OCI-LY7 (cell line): ENCODE results near the gene FGF11. TPM values are rescaled to one million over a fixed set of nuclear protein-coding genes. Genes with fewer than 3 reads are reported as not detected.

ENCODE experiments used
- BruUV-seq: library from RNA; stranded (reverse); fragments of 400-500 nt; replicated peaks from 2 replicates; lab custom pipeline; 2021; lab: Mats Ljungman, UMichigan
- CTCF ChIA-PET: fragments of 300-600 bp; sonication (Branson Sonifier 250); formaldehyde crosslinking; loops from one replicate; lab custom pipeline; 2022; ENCODE audit warnings: antibody characterized with exemption; ENCODE audit not compliant: unreplicated experiment; lab: Charles Lee
- POLR2A ChIA-PET: fragments of 300-600 bp; sonication (Branson Sonifier 250); formaldehyde crosslinking; loops from one replicate; lab custom pipeline; 2022; ENCODE audit warnings: antibody characterized with exemption; lab: Charles Lee
- DNase-seq: peaks from one replicate; pipeline ENCODE4 v3.0.0-alpha.2; 2015; ENCODE audit warnings: low spot score
- H2AFZ ChIP-seq: fragments of 200-600 bp; sonication (generic), shearing (Covaris generic); 2 replicates; pipeline ENCODE4 v1.6.1; 2014; ENCODE audit warnings: mild to moderate bottlenecking, antibody characterized with exemption, low read length, moderate library complexity
- H3K27ac ChIP-seq: fragments of 200-600 bp; sonication (generic); 2 replicates; pipeline ENCODE4 v1.5.1; 2014; ENCODE audit warnings: mixed run types, low read depth, mild to moderate bottlenecking, moderate library complexity, low read length, inconsistent platforms; ENCODE audit not compliant: poor library complexity, severe bottlenecking
- H3K36me3 ChIP-seq: fragments of 200-600 bp; sonication (generic); 2 replicates; pipeline ENCODE4 v1.6.1; 2014; ENCODE audit warnings: mild to moderate bottlenecking, antibody characterized with exemption, low read length, moderate library complexity, mixed read lengths; ENCODE audit not compliant: insufficient read depth
- H3K4me1 ChIP-seq: fragments of 200-600 bp; sonication (generic); 2 replicates; pipeline ENCODE4 v1.5.1; 2014; ENCODE audit warnings: mild to moderate bottlenecking, low read length; ENCODE audit not compliant: insufficient read depth, poor library complexity, severe bottlenecking
- H3K4me2 ChIP-seq: fragments of 200-600 bp; sonication (generic); 2 replicates; pipeline ENCODE4 v1.6.1; 2014; ENCODE audit warnings: mild to moderate bottlenecking, low read length
- H3K4me3 ChIP-seq: fragments of 200-600 bp; sonication (generic); 2 replicates; pipeline ENCODE4 v1.5.1; 2014; ENCODE audit warnings: mild to moderate bottlenecking, low read depth, low read length; ENCODE audit not compliant: poor library complexity, severe bottlenecking
- H3K79me2 ChIP-seq: fragments of 200-600 bp; sonication (generic); 2 replicates; pipeline ENCODE4 v1.6.1; 2016; ENCODE audit warnings: low read depth, mild to moderate bottlenecking, low read length, moderate library complexity, mixed read lengths; ENCODE audit not compliant: insufficient read depth
- H3K9me2 ChIP-seq: fragments of 200-600 bp; sonication (generic); 2 replicates; pipeline ENCODE4 v1.6.1; 2016; ENCODE audit warnings: mild to moderate bottlenecking, low read length, mixed read lengths; ENCODE audit not compliant: insufficient read depth
- H3K9me3 ChIP-seq: fragments of 200-600 bp; sonication (generic); 2 replicates; pipeline ENCODE4 v1.6.1; 2014; ENCODE audit warnings: mild to moderate bottlenecking, mixed run types, low read length, mixed read lengths
- H4K20me1 ChIP-seq: fragments of 200-600 bp; sonication (generic); 2 replicates; pipeline ENCODE4 v1.6.1; 2014; ENCODE audit warnings: mild to moderate bottlenecking, antibody characterized with exemption, low read length, moderate library complexity, mixed read lengths; ENCODE audit not compliant: insufficient read depth
- CTCF ChIP-seq: fragments of 200-600 bp; sonication (generic); conservative IDR thresholded peaks from 2 replicates; pipeline ENCODE4 v1.5.1; 2014; ENCODE audit warnings: mild to moderate bottlenecking, antibody characterized with exemption, low read length, moderate library complexity, mixed read lengths
- EZH2phosphoT487 ChIP-seq: fragments of 200-600 bp; sonication (generic); IDR thresholded peaks from 2 replicates; pipeline ENCODE4 v1.6.1; 2018; ENCODE audit warnings: low read depth, borderline replicate concordance, mild to moderate bottlenecking, mixed run types, antibody characterized with exemption, low read length, moderate library complexity, mixed read lengths
- intact Hi-C: fragments of 100-400 bp; cut with micrococcal nuclease; formaldehyde crosslinking; loops from one replicate; pipeline ENCODE4 v1.10.0; 2022; ENCODE audit not compliant: unreplicated experiment
- total RNA-seq, 2 experiments: library from RNA; depleted of rRNA in 1 of 2; stranded (reverse); fragments of >200 nt in 1 of 2; shearing (Covaris generic) in 1 of 2; gene quantifications; 2 replicates each; pipeline ENCODE4 v1.2.3, GENCODE V29; 2014 to 2022

FGF11 gene
- total RNA-seq, 2 experiments from 2014 or later = 1.3 to 11.0 TPM

- ChIA-PET CTCF (interaction anchor here (0.6 kb wide), 1 partner anchor 110 kb away, joined by 4 read pairs; no protein-coding TSS in a partner anchor), POLR2A (no interaction called here)
- TF ChIP-seq CTCF (no peak), EZH2phosphoT487 (no peak)
- Histone ChIP-seq H3K9me3 (no peaks in the 10 kb centered on the region), H3K4me2 (no peak within 1 kb of the TSS), H3K4me3 (no peak within 1 kb of the TSS), H3K27ac (no peak within 1 kb of the TSS), H3K36me3 (no peaks in the 10 kb centered on the region), H3K9me2 (no peaks in the 10 kb centered on the region), H3K79me2 (no peaks in the 10 kb centered on the region), H3K4me1 (no peaks in the 10 kb centered on the region), H4K20me1 (no peaks in the 10 kb centered on the region), H2AFZ (no peak within 1 kb of the TSS)
- no TSS peak for BruUV-seq
- DNase-seq = no peak
- intact Hi-C loops = no loop called here
These were observed 14.0 kb upstream of the FGF11 start, which contains the start of gene SPEM2 for GRCh38 chr17:7425316-7425715. SPEM2 (plus strand) TSS chr17:7425616; CDS start chr17:7425689, 73 bp downstream.

GRCh38 chr17:7425756-7426155 is 13.6 kb upstream of the FGF11 start:
- Histone ChIP-seq H3K4me3 (no peak overlapping the region), H3K9me2 (no peaks in the 10 kb centered on the region), H3K4me1 (no peaks in the 10 kb centered on the region), H3K27ac (no peak overlapping the region), H2AFZ (no peak overlapping the region), H4K20me1 (no peaks in the 10 kb centered on the region), H3K9me3 (no peaks in the 10 kb centered on the region), H3K4me2 (no peak overlapping the region), H3K79me2 (no peaks in the 10 kb centered on the region), H3K36me3 (no peaks in the 10 kb centered on the region)
- no peak for TF ChIP-seq EZH2phosphoT487
- TF ChIP-seq CTCF = no peak
- BruUV-seq = no TSS peak
- no peak for DNase-seq
- ChIA-PET CTCF (no interaction called here), POLR2A (no interaction called here)
- intact Hi-C loops = no loop called here

- Histone ChIP-seq H3K9me3 (no peaks in the 10 kb centered on the region), H3K4me1 (no peaks in the 10 kb centered on the region), H3K9me2 (no peaks in the 10 kb centered on the region), H4K20me1 (no peaks in the 10 kb centered on the region), H3K4me2 (no peak overlapping the region), H3K27ac (no peak overlapping the region), H3K79me2 (no peaks in the 10 kb centered on the region), H3K36me3 (no peaks in the 10 kb centered on the region), H3K4me3 (no peak overlapping the region), H2AFZ (no peak overlapping the region)
- BruUV-seq = no TSS peak
- no peak for DNase-seq
- intact Hi-C loops = no loop called here
- CTCF ChIA-PET = no interaction called here
- POLR2A ChIA-PET = no interaction called here
- TF ChIP-seq CTCF (no peak), EZH2phosphoT487 (no peak)
These were observed 13.0 kb upstream of the FGF11 start for GRCh38 chr17:7426203-7426863.
